CD4-positive, alpha-beta T cell treated with Interferon gamma for 1 hour (primary cell): ENCODE data around the gene OGDHL.
"Not testable (repeated sequence)": the region's sequence is repeated elsewhere in the genome, so short reads cannot be mapped to it uniquely, and the experiment has no call there.

Experiments
- DNase-seq: peaks from one replicate; pipeline ENCODE4 v3.0.0-alpha.2; 2020

OGDHL gene

GRCh38 chr10:49754951-49755350 is 7.2 kb downstream of the OGDHL start:
- DNase-seq, result not testable (repeated sequence)

- DNase-seq, result no peak
Measured at GRCh38 chr10:49752584-49752983, 9.5 kb downstream of the OGDHL start.

DNA sequence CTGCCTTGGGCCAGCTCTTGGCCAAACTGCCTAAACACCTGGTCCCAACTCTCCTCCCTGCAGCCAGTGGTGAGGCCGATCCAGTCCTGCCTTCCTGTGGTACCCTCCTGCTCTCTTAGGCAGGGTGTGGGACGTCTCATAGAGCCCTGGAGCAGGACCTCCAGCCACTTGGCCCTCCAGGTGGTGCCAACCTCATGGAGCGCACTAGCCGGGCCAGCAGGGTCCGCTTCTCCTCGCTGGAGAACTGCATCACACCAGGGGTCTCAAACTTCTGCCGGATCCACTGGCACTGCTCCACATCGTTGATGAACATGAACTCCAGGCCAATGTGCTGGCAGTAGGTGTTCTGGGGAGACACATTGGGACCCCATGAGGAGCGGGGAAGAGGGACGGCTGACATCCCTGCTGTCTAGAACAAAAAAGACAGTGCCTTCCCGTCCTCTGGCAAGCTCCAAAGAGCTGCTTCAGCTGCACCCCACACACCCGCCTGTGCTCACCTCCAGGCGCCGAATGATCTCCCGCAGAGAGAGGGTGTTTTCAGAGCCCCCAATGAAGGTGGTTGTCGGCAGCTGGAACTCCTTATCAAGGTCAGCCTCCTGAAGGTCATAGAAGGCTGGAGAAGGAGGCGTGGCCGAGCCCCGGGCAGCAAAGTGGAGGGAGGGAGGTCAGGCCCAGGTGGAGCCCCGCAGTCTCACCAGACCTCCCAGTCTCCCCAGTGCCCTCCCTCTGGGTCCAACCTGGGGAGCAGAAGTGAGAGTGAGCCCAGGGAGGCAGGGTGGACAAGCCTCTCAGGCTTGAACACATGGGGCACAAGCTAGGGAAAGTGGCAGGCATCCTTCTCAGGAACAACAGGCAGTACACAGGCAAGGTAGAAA is 10.2 kb downstream of the OGDHL start:
- DNase-seq, result no peak

GRCh38 chr10:49751216-49751615 is 10.9 kb downstream of the OGDHL start:
- no peak for DNase-seq

DNA sequence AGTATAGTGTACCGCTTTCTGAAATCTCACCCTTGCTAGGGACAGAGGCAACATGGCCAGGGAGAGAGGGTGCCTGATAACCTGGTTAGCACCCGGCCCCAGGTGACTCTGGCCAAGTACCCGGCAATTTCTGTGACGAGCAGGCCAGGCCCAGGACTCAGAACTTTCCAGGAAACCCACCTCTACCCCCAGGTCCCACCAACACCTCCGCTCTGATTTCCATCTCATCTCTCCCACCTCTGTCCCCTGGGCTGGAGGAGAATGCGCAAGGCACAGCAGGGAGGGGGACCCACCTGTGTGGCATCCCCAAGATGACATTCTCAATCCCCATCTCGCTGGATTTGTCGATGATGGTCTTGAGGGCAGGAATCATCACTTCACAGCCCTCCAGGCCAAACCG is 11.6 kb downstream of the OGDHL start:
- DNase-seq, result no peak

- no peak for DNase-seq
Measured at GRCh38 chr10:49749556-49750491, 12.3 kb downstream of the OGDHL start.

DNA sequence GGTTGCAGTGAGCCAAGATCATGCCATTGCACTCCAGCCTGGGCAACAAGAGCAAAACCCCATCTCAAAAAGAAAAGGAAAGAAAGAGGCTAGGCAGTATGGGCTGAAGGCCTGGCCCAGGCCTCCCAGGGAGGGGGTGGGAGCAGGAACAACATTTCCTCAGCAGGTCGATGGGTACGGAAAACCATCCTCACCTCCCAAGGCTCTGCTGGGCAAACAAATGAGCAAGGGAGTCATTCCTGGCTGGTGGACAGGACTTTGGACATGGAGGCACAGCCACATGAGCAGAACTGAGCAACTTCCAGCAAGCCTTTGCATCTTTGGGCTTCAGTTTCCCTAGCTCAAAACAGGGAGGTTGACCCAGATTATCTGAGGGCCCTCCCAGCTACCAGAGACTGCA is 13.0 kb downstream of the OGDHL start:
- no peak for DNase-seq

DNA sequence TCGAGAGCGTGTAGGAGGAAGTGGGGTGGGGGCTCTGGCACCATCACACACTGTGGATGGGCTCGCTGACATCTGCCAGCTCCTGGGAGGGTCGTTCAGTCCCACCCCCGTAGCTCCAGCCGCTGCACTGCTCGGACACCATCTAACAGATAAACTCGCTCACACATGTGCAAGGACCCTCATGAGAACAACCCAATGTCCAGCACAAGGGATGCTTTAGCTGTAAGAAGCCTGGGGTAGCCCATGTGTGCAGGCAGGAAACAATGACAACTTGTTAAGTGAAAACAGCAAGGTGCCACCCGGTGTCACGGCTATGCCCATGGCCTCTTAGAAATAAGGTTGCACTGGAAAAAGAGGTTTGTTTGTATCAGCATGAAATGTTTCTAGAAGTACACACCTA is 14.1 kb downstream of the OGDHL start:
- DNase-seq, result no peak

- no peak for DNase-seq
Measured at GRCh38 chr10:49747303-49747646, 14.8 kb downstream of the OGDHL start.

DNA sequence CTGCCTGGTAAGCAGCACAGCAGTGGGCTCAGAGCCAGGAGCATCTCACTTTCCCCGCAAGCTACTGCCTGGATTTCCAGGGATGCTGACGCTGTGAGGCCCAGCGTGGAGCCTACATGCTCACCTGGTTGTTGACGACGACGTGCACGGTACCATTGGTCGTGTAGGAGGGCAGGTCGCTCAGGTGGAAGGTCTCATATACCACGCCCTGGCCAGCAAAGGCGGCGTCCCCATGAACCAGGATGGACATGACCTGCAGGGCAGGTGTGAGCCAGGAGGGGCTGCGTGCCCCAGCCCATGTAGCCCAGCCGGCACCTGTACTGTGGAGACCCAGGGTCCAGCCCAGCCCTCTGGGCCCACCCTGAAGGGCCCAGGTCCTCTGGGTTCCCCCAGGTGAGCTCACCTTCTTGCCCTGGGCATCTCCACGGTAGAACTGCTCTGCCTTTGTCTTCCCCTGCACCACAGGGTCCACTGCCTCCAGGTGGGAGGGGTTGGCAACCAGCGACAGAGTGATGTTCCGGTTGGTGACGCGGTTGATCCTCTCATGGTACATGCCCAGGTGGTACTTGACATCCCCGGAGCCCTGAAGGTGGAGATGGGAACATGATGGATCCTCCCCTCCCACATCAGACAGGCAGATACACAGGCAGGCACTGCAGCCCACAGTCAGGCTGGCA is 15.4 kb downstream of the OGDHL start:
- no peak for DNase-seq

DNA sequence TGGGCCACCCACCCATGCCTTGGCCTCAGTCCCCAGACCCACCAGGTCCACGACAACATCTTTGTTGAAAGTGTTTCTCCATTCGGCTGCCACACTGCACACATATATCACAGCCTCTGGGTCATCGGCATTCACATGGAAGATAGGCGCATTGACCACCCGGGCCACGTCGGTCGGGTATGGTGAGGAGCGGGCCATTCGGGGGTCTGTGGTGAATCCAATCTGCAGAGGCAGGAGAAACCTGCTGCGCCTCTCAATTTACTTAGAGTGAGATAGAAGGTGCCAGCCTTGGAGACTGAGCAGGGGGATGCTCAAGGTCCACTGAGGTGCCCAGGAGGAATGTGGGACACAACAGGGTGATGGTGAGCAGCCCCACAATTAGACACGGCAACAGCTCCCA is 16.4 kb downstream of the OGDHL start:
- DNase-seq, result no peak

GRCh38 chr10:49744924-49745605 is 17.1 kb downstream of the OGDHL start:
- no peak for DNase-seq

DNA sequence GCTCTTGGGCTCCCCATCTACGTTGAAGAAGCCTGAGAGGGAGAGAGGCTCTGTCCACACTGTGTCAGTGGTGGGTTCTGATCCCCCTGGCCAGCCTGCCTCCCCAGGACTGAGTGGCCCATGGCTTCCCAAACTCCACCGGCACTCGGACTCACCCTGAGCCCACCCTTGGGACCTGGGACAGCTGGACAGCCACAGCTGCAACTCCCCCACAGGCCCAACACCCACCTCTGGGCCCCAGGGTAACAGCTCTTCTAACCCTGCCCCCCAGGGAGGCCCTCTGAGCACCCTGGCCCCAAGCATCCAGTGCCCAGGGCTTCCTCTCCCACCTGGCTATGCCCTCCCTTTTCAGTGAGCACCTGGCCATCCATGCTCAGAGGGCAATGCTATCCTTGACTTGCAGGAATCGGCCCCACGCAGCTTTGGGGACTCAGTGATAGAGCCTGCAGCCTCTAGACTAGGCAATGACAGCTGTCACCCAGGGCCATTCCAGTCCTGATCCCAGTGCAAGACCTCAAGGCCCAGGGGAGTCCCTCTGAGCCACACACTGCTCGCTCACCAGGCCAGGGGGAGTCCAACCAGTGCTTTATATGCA is 17.9 kb downstream of the OGDHL start:
- no peak for DNase-seq

GRCh38 chr10:49743464-49744075 is 18.6 kb downstream of the OGDHL start:
- no peak for DNase-seq

- DNase-seq, result no peak
Measured at GRCh38 chr10:49742683-49743463, 19.2 kb downstream of the OGDHL start.

DNA sequence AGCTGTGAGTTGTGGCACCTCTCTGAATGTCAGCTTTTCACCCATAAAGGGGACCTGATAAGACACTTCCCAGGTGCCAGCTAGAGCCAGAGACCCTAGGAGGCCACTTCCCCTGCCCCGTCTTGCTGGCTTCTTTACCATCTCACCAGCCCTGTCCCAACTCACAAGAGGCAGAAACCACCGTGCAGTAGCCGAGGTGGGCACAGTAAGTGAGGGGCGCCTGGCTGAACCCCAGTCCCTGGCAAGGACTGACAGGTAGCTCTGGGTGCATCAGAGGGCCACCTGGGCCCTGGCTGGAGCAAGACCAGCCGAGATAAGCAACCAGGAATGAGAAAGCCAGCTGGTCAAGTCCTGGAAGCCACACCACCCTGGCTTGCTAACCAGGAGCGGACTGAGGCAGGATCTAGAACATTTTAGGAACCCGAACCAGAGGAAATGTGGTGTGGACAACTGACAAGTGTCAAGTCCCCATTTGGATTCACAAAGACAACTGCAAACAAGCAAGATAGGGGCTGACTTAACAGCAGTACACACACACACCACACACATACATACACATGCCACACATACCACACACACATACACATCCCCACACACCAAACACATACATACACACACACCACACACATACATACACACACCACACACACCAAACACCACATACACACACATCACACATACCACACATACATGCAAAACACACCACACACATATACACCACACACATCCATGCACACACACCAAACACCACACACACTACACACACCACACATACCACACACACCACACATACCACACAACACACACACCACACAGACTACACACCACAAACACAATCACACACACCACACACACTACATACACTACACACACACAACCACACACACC is 20.8 kb downstream of the OGDHL start:
- no peak for DNase-seq

GRCh38 chr10:49740346-49741107 is 21.6 kb downstream of the OGDHL start:
- DNase-seq, result no peak

GRCh38 chr10:49739426-49739825 is 22.7 kb downstream of the OGDHL start:
- DNase-seq, result no peak
